DND-41 (cell line): ENCODE results near the gene RGS5.

Experiments used
- EZH2 ChIP-seq: IDR thresholded peaks from 3 replicates; pipeline ENCODE4 v1.6.1; 2012; ENCODE audit warnings: borderline replicate concordance, low read depth, mild to moderate bottlenecking, moderate library complexity, low read length, inconsistent platforms; ENCODE audit not compliant: severe bottlenecking
- TF ChIP-seq, protein P1 (sequence below): IDR thresholded peaks from 2 replicates; pipeline ENCODE4 v1.5.1; 2012; ENCODE audit warnings: borderline replicate concordance, low read length, moderate library complexity, mild to moderate bottlenecking; ENCODE audit not compliant: poor library complexity, severe bottlenecking; ENCODE audit errors: extremely low read depth

DNA sequence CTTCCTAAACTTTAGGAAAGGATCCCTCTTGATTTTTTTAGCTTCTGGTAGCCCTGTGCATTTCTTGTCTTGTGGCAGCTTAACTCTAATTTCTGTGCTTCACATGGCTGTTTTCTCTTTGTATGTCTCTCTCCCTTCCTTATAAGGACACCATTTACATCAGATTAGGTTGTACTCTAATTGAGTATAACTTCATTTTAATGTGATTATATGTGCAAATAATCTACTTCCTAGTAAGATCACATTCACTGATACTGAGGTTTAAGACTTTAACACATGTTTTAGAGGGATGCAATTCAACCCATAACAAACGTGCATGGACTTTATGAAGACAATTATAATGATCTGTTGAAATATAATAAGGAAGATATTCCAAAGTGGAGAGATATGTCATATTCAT, 86.8 kb downstream of the RGS5 start:
- TF ChIP-seq, protein P1, sequence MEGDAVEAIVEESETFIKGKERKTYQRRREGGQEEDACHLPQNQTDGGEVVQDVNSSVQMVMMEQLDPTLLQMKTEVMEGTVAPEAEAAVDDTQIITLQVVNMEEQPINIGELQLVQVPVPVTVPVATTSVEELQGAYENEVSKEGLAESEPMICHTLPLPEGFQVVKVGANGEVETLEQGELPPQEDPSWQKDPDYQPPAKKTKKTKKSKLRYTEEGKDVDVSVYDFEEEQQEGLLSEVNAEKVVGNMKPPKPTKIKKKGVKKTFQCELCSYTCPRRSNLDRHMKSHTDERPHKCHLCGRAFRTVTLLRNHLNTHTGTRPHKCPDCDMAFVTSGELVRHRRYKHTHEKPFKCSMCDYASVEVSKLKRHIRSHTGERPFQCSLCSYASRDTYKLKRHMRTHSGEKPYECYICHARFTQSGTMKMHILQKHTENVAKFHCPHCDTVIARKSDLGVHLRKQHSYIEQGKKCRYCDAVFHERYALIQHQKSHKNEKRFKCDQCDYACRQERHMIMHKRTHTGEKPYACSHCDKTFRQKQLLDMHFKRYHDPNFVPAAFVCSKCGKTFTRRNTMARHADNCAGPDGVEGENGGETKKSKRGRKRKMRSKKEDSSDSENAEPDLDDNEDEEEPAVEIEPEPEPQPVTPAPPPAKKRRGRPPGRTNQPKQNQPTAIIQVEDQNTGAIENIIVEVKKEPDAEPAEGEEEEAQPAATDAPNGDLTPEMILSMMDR: no peak
- no peak for TF ChIP-seq EZH2
